H9 (cell line): ENCODE results near the gene ERH. TPM values are rescaled to one million over a fixed set of nuclear protein-coding genes. Genes with fewer than 3 reads are reported as not detected.

ENCODE experiments used
- DNase-seq: peaks from one replicate; pipeline ENCODE4 v3.0.0-alpha.2; 2017
- H2AFZ ChIP-seq: one replicate; pipeline ENCODE4 v1.6.1; 2013; ENCODE audit warnings: mild to moderate bottlenecking, low read length, control low read depth, moderate library complexity
- H2AK5ac ChIP-seq: 2 replicates; pipeline ENCODE4 v1.6.1; 2013; ENCODE audit warnings: low read length, control low read depth, mixed read lengths; ENCODE audit not compliant: insufficient read length
- H2BK120ac ChIP-seq: one replicate; pipeline ENCODE4 v1.6.1; 2013; ENCODE audit warnings: low read depth, mild to moderate bottlenecking, low read length, control low read depth, inconsistent platforms; ENCODE audit not compliant: poor library complexity, severe bottlenecking
- H2BK12ac ChIP-seq: 2 replicates; pipeline ENCODE4 v1.6.1; 2013; ENCODE audit warnings: low read length, control low read depth, mixed read lengths, low read depth; ENCODE audit not compliant: insufficient read length
- H2BK15ac ChIP-seq: 2 replicates; pipeline ENCODE4 v1.6.1; 2013; ENCODE audit warnings: low read depth, low read length, control low read depth
- H2BK20ac ChIP-seq: one replicate; pipeline ENCODE4 v1.6.1; 2013; ENCODE audit warnings: low read depth, mild to moderate bottlenecking, low read length, control low read depth, inconsistent platforms; ENCODE audit not compliant: poor library complexity, severe bottlenecking
- H2BK5ac ChIP-seq: 2 replicates; pipeline ENCODE4 v1.6.1; 2013; ENCODE audit warnings: low read length, control low read depth, mixed read lengths; ENCODE audit not compliant: insufficient read length
- H3K14ac ChIP-seq: 2 replicates; pipeline ENCODE4 v1.6.1; 2013; ENCODE audit warnings: low read length, control low read depth; ENCODE audit not compliant: insufficient read depth
- H3K18ac ChIP-seq: 2 replicates; pipeline ENCODE4 v1.6.1; 2013; ENCODE audit warnings: low read depth, mild to moderate bottlenecking, mixed read lengths, low read length, control low read depth; ENCODE audit not compliant: insufficient read length
- H3K23ac ChIP-seq: 2 replicates; pipeline ENCODE4 v1.6.1; 2013; ENCODE audit warnings: low read length, control low read depth, mixed read lengths, low read depth; ENCODE audit not compliant: insufficient read length
- H3K23me2 ChIP-seq: 2 replicates; pipeline ENCODE4 v1.6.1; 2013; ENCODE audit warnings: low read depth, mild to moderate bottlenecking, mixed read lengths, low read length, control low read depth; ENCODE audit not compliant: insufficient read length, poor library complexity, severe bottlenecking
- H3K27ac ChIP-seq: 2 replicates; pipeline ENCODE4 v1.5.1; 2013; ENCODE audit warnings: low read length, control low read depth, mixed read lengths, low read depth; ENCODE audit not compliant: insufficient read length
- H3K27me3 ChIP-seq: 2 replicates; pipeline ENCODE4 v1.6.1; 2013; ENCODE audit warnings: low read length, control low read depth, inconsistent platforms; ENCODE audit not compliant: insufficient read depth
- H3K4ac ChIP-seq: 2 replicates; pipeline ENCODE4 v1.6.1; 2013; ENCODE audit warnings: low read depth, mild to moderate bottlenecking, control low read depth, inconsistent platforms, low read length, moderate library complexity
- H3K4me1 ChIP-seq: 2 replicates; pipeline ENCODE4 v1.6.1; 2013; ENCODE audit warnings: low read length, control low read depth, inconsistent platforms; ENCODE audit not compliant: insufficient read depth
- H3K4me2 ChIP-seq: 2 replicates; pipeline ENCODE4 v1.6.1; 2013; ENCODE audit warnings: low read length, control low read depth, mixed read lengths; ENCODE audit not compliant: insufficient read length, insufficient read depth
- H3K56ac ChIP-seq: 2 replicates; pipeline ENCODE4 v1.6.1; 2013; ENCODE audit warnings: low read depth, mild to moderate bottlenecking, mixed read lengths, low read length, control low read depth; ENCODE audit not compliant: insufficient read length
- H3K79me1 ChIP-seq: 2 replicates; pipeline ENCODE4 v1.6.1; 2013; ENCODE audit warnings: low read depth, mild to moderate bottlenecking, moderate library complexity, low read length, control low read depth, inconsistent platforms; ENCODE audit not compliant: insufficient read depth, poor library complexity, severe bottlenecking
- H3K79me2 ChIP-seq: 2 replicates; pipeline ENCODE4 v1.6.1; 2013; ENCODE audit warnings: low read length, control low read depth, inconsistent platforms; ENCODE audit not compliant: insufficient read depth
- H3K9ac ChIP-seq: 2 replicates; pipeline ENCODE4 v1.6.1; 2013; ENCODE audit warnings: low read length, control low read depth, mixed read lengths; ENCODE audit not compliant: insufficient read length; ENCODE audit errors: extremely low read depth
- H3K9me3 ChIP-seq: one replicate; pipeline ENCODE4 v1.6.1; 2013; ENCODE audit warnings: low read depth, low read length, inconsistent platforms; ENCODE audit not compliant: control insufficient read depth
- H3T11ph ChIP-seq: one replicate; pipeline ENCODE4 v1.6.1; 2013; ENCODE audit warnings: mild to moderate bottlenecking, low read length, control low read depth, inconsistent platforms
- H4K20me1 ChIP-seq: one replicate; pipeline ENCODE4 v1.6.1; 2013; ENCODE audit not compliant: control insufficient read depth, insufficient read length, insufficient read depth
- H4K5ac ChIP-seq: 2 replicates; pipeline ENCODE4 v1.6.1; 2013; ENCODE audit warnings: low read depth, mild to moderate bottlenecking, mixed read lengths, low read length, control low read depth; ENCODE audit not compliant: insufficient read length
- H4K8ac ChIP-seq: replicated peaks from 2 replicates; pipeline ENCODE4 v1.6.1; 2013; ENCODE audit warnings: low read length, control low read depth, mixed read lengths, low read depth; ENCODE audit not compliant: insufficient read length
- H4K91ac ChIP-seq: 2 replicates; pipeline ENCODE4 v1.6.1; 2013; ENCODE audit warnings: low read depth, mild to moderate bottlenecking, moderate library complexity, mixed read lengths, low read length, control low read depth; ENCODE audit not compliant: insufficient read length
- H3K27ac Mint-ChIP-seq, 3 experiments: 2 replicates in 2 of 3; 3 replicates in 1 of 3; pipeline ENCODE4 v1.8.0; 2020 to 2021; ENCODE audit warnings: mixed read lengths in 3 of 3, mild to moderate bottlenecking in 1 of 3, moderate library complexity in 1 of 3
- H3K27me3 Mint-ChIP-seq: 2 replicates; pipeline ENCODE4 v1.8.0; 2021; ENCODE audit warnings: low read depth, mild to moderate bottlenecking, moderate library complexity, mixed read lengths
- H3K36me3 Mint-ChIP-seq, 3 experiments: 2 replicates in 2 of 3; 3 replicates in 1 of 3; pipeline ENCODE4 v1.8.0; 2020 to 2021; ENCODE audit warnings: low read depth in 3 of 3, mixed read lengths in 3 of 3; ENCODE audit not compliant: insufficient read depth in 1 of 3
- H3K4me1 Mint-ChIP-seq, 2 experiments: 2 replicates each; pipeline ENCODE4 v1.8.0; 2020; ENCODE audit warnings: mixed read lengths in 2 of 2
- H3K4me3 Mint-ChIP-seq, 2 experiments: 2 replicates in 1 of 2; 3 replicates in 1 of 2; pipeline ENCODE4 v1.8.0; 2020 to 2021; ENCODE audit warnings: mild to moderate bottlenecking in 2 of 2, mixed read lengths in 2 of 2, moderate library complexity in 1 of 2
- H3K9me3 Mint-ChIP-seq, 2 experiments: 2 replicates in 1 of 2; 3 replicates in 1 of 2; pipeline ENCODE4 v1.8.0; 2020; ENCODE audit warnings: mild to moderate bottlenecking in 2 of 2, mixed read lengths in 2 of 2, moderate library complexity in 1 of 2
- WGBS: extraction: QIAGEN DNeasy Blood & Tissue Kit; methylation state at CpG from one replicate; pipeline ENCODE4 v1.1.7; 2013; ENCODE audit warnings: missing lambda C conversion rate, low lambda C conversion rate, mixed read lengths; ENCODE audit not compliant: insufficient read length; ENCODE audit errors: extremely low coverage; 5-methylcytosine and 5-hydroxymethylcytosine counted together
- total RNA-seq: library from RNA; stranded (reverse); gene quantifications from 2 replicates; pipeline ENCODE4 v1.2.1, GENCODE V29; 2021
- TF ChIP-seq, protein P1 (sequence below): fragments of 200-600 bp; sonication (generic); conservative IDR thresholded peaks from 3 replicates; pipeline ENCODE4 v1.8.0; 2021; ENCODE audit warnings: antibody characterized with exemption, mild to moderate bottlenecking

Gene ERH
- total RNA-seq, 1 experiment from 2014 or later = 443 TPM

DNA sequence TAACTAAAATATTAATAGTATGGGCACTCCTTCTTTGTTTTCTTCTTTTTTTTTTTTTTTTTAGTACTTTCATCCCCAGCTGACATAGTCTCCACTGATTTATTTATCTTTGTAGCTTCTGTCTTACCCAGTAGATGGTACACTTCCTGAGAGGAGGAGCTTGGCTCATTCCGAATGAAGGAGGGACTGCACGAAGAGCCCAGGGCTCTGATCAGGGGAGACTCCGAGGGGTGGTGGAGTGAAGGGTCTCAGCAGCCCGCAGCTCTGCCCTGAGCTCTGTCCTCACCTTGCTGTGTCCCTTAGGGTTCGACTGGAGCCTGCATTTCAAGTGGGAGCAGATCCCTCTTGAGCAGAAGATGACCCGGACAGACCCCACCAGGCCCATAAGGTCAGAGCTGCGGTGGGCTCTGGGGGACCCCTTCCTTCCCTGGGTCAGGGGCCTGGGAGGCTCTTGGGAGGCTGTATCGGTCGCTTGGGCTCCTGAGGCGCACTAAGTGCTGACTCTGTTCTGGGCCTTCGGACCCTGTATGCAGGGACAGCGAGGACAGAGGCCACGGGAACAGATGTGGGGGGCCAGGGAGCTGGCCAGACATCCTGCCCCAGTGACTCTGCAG is 65.2 kb downstream of the ERH start:
- H2BK12ac ChIP-seq = no peak overlapping the region
- H3K14ac ChIP-seq = no peak overlapping the region
- H3K4me3 Mint-ChIP-seq = no peak overlapping the region
- no peaks in the 10 kb centered on the region for H3K23me2 ChIP-seq
- no peak overlapping the region for H3K27ac ChIP-seq
- H2BK5ac ChIP-seq = no peak overlapping the region
- no peak overlapping the region for H3K27ac Mint-ChIP-seq
- no peaks in the 10 kb centered on the region for H3K79me1 ChIP-seq
- peaks cover 0 to 7% of the 10 kb centered on the region in 2 experiments; a peak in 2 of 4 replicates for H3K4me1 Mint-ChIP-seq
- no peak overlapping the region for H2BK120ac ChIP-seq
- H3K27me3 ChIP-seq = no peaks in the 10 kb centered on the region
- H3K4ac ChIP-seq = no peak overlapping the region
- H4K5ac ChIP-seq = no peak overlapping the region
- no peak for DNase-seq
- H3K36me3 Mint-ChIP-seq = no peaks in the 10 kb centered on the region; a peak in 1 of 7 replicates
- H2BK15ac ChIP-seq = no peak overlapping the region
- TF ChIP-seq, protein P1, sequence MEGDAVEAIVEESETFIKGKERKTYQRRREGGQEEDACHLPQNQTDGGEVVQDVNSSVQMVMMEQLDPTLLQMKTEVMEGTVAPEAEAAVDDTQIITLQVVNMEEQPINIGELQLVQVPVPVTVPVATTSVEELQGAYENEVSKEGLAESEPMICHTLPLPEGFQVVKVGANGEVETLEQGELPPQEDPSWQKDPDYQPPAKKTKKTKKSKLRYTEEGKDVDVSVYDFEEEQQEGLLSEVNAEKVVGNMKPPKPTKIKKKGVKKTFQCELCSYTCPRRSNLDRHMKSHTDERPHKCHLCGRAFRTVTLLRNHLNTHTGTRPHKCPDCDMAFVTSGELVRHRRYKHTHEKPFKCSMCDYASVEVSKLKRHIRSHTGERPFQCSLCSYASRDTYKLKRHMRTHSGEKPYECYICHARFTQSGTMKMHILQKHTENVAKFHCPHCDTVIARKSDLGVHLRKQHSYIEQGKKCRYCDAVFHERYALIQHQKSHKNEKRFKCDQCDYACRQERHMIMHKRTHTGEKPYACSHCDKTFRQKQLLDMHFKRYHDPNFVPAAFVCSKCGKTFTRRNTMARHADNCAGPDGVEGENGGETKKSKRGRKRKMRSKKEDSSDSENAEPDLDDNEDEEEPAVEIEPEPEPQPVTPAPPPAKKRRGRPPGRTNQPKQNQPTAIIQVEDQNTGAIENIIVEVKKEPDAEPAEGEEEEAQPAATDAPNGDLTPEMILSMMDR = no peak
- H3K23ac ChIP-seq = no peak overlapping the region
- H3T11ph ChIP-seq = no peak overlapping the region
- H2AFZ ChIP-seq = no peak overlapping the region
- H2BK20ac ChIP-seq = no peak overlapping the region
- no peak overlapping the region for H3K9ac ChIP-seq
- no peak overlapping the region for H3K18ac ChIP-seq
- H2AK5ac ChIP-seq = no peak overlapping the region
- WGBS = no CpG with 5 or more reads among the region's 13 CpGs
- H3K27me3 Mint-ChIP-seq = peaks cover 2% of the 10 kb centered on the region
- H3K9me3 ChIP-seq = no peaks in the 10 kb centered on the region
- no peaks in the 10 kb centered on the region for H4K20me1 ChIP-seq
- no peak overlapping the region for H3K4me2 ChIP-seq
- no peak overlapping the region for H3K56ac ChIP-seq
- no peaks in the 10 kb centered on the region for H3K4me1 ChIP-seq
- H4K91ac ChIP-seq = no peak overlapping the region
- no peaks in the 10 kb centered on the region for H3K79me2 ChIP-seq
- H4K8ac ChIP-seq = no peak overlapping the region
- H3K9me3 Mint-ChIP-seq = no peaks in the 10 kb centered on the region
